HG02852 (cell line): ENCODE data around the gene HAGH.

Experiments used
- ATAC-seq: cut with Tn5 transposase; IDR thresholded peaks from one replicate; pipeline ENCODE4 v1.9.1; 2021; ENCODE audit warnings: mild to moderate bottlenecking, moderate library complexity; ENCODE audit not compliant: unreplicated experiment

The HAGH gene

GRCh38 chr16:1832838-1833454, 6.3 kb upstream of the HAGH start:
- ATAC-seq, result no peak

GRCh38 chr16:1831186-1832075, 4.8 kb upstream of the HAGH start:
- no peak for ATAC-seq

- ATAC-seq, result no peak
Observed at GRCh38 chr16:1830213-1830612, 3.6 kb upstream of the HAGH start.

GRCh38 chr16:1828645-1829410, 2.2 kb upstream of the HAGH start:
- no peak for ATAC-seq

GRCh38 chr16:1825864-1826690, 548 bp downstream of the HAGH start:
- peak; percentile 61 for ATAC-seq

- ATAC-seq, result no peak
Observed at GRCh38 chr16:1825381-1825863, 1.2 kb downstream of the HAGH start.

- ATAC-seq, result no peak
Observed at GRCh38 chr16:1823821-1824220, 2.8 kb downstream of the HAGH start.

GRCh38 chr16:1822801-1823200, 3.8 kb downstream of the HAGH start:
- ATAC-seq, result no peak

GRCh38 chr16:1821861-1822611, 4.6 kb downstream of the HAGH start:
- no peak for ATAC-seq

- ATAC-seq, result no peak
Observed at GRCh38 chr16:1820946-1821290, 5.7 kb downstream of the HAGH start.

GRCh38 chr16:1820096-1820945, 6.3 kb downstream of the HAGH start:
- no peak for ATAC-seq

- ATAC-seq, result no peak
Observed at GRCh38 chr16:1819611-1820010, 7.0 kb downstream of the HAGH start.

GRCh38 chr16:1818873-1819525, 7.6 kb downstream of the HAGH start:
- no peak for ATAC-seq

GRCh38 chr16:1818204-1818872, 8.3 kb downstream of the HAGH start:
- no peak for ATAC-seq

- no peak for ATAC-seq
Observed at GRCh38 chr16:1817716-1818115, 8.9 kb downstream of the HAGH start.

- no peak for ATAC-seq
Observed at GRCh38 chr16:1817276-1817589, 9.4 kb downstream of the HAGH start.

GRCh38 chr16:1816396-1817275, 10.0 kb downstream of the HAGH start:
- no peak for ATAC-seq
